Brain microvascular endothelial cell (primary cell): Measurements from ENCODE around the gene AFF3.

ENCODE experiments used
- DNase-seq: peaks from one replicate; pipeline ENCODE4 v3.0.0-alpha.2; 2020
- H3K27ac ChIP-seq: fragments of 250-450 bp; sonication (Bioruptor Pico); 2 replicates; pipeline ENCODE4 v1.5.1; 2020; ENCODE audit warnings: mild to moderate bottlenecking, moderate library complexity
- H3K27me3 ChIP-seq: fragments of 250-450 bp; sonication (Bioruptor Pico); replicated peaks from 2 replicates; pipeline ENCODE4 v1.5.1; 2020; ENCODE audit warnings: mild to moderate bottlenecking
- H3K36me3 ChIP-seq: fragments of 250-450 bp; sonication (Bioruptor Pico); replicated peaks from 2 replicates; pipeline ENCODE4 v1.5.1; 2020; ENCODE audit warnings: mild to moderate bottlenecking
- H3K4me3 ChIP-seq: 2 replicates; pipeline ENCODE4 v1.5.1; 2011; ENCODE audit warnings: low read depth, mild to moderate bottlenecking, control low read depth, low read length, moderate library complexity
- CTCF ChIP-seq: IDR thresholded peaks from 2 replicates; pipeline ENCODE4 v1.5.1; 2011; ENCODE audit warnings: low read depth, mild to moderate bottlenecking, moderate library complexity, low read length, control low read depth, inconsistent platforms; ENCODE audit errors: missing control alignments
- in situ Hi-C: cut with HindIII; loops from 2 replicates; pipeline ENCODE4 v1.10.0; 2017; ENCODE audit warnings: low sequenced_read_pairs, low pct_ligation_motif_present

Gene AFF3

DNA sequence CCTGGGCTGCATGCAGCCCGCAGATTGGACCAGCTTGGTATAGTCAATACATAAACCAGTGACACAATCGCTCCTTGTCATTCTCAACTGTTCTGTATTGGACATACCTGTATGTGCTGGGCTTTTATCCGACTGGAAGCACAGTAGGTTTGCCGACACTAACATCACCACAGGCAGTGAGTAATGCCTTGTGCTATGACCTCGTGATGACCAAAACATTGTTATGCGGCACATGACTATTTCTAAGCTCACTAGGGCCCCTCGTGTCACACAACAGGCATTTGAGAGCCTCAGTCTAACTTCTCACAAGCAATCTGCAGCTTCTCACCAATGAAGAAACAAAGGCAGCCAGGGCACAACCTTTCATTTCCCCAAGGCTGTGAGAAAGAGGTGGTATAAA lies 320.8 kb downstream of the AFF3 start:
- DNase-seq, result peak; percentile 89
- Histone ChIP-seq H3K36me3 (no peaks in the 10 kb centered on the region), H3K27me3 (no peaks in the 10 kb centered on the region), H3K4me3 (no peak overlapping the region), H3K27ac (peak overlapping the region; percentile 68)
- in situ Hi-C loops, result no loop called here
- TF ChIP-seq CTCF, result no peak

DNA sequence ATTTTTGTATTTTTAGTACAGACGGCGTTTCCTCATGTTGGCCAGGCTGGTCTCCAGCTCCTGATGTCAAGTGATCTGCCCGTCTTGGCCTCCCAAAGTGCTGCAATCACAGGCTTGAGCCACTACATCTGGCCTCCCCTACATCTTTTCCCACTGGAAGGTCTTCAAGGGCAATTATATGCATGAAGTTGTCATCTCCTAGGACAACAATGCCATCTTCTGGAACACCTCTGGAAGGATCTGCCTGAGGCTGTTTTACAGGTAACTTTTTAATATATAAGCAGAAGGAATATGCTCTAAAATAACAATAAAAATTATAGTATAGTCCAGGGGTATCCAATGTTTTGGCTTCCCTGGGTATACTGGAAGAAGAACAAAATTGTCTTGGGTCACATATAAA lies 321.4 kb downstream of the AFF3 start:
- H3K4me3 ChIP-seq, result no peak overlapping the region
- H3K27ac ChIP-seq, result no peak overlapping the region
- in situ Hi-C loops, result no loop called here
- no peak for TF ChIP-seq CTCF
- no peaks in the 10 kb centered on the region for H3K27me3 ChIP-seq
- DNase-seq, result no peak
- H3K36me3 ChIP-seq, result no peaks in the 10 kb centered on the region

GRCh38 chr2:99819766-99820165 lies 322.6 kb downstream of the AFF3 start:
- in situ Hi-C loops, result no loop called here
- Histone ChIP-seq H3K4me3 (no peak overlapping the region), H3K27me3 (no peaks in the 10 kb centered on the region), H3K36me3 (no peaks in the 10 kb centered on the region), H3K27ac (no peak overlapping the region)
- peak; percentile 42 for TF ChIP-seq CTCF
- DNase-seq, result no peak

DNA sequence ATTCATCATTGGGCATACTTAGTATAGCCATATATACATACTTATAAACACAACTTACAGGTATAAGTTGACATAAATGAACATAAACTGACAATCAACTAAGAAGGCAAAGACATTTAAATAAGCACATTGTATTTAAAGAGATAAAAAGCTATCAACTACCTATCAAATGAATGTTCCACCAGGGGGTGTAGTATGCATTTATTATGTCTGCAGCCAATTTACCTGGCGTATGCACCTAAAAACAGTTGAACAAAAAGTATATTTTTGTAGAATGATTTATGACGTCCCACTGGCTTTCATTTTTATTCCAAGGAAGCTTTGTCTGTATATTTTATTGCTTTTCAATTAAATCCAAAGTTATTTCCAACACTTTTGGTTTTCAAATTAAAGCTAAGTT lies 323.5 kb downstream of the AFF3 start:
- in situ Hi-C loops, result no loop called here
- no peak for DNase-seq
- H3K27ac ChIP-seq, result no peak overlapping the region
- no peaks in the 10 kb centered on the region for H3K27me3 ChIP-seq
- no peaks in the 10 kb centered on the region for H3K36me3 ChIP-seq
- no peak overlapping the region for H3K4me3 ChIP-seq
- TF ChIP-seq CTCF, result peak; percentile 26

- in situ Hi-C loops, result no loop called here
- Histone ChIP-seq H3K36me3 (no peaks in the 10 kb centered on the region), H3K27ac (no peak overlapping the region), H3K4me3 (no peak overlapping the region), H3K27me3 (no peaks in the 10 kb centered on the region)
- DNase-seq, result no peak
- TF ChIP-seq CTCF, result no peak
Measured at GRCh38 chr2:99816908-99817307, 325.5 kb downstream of the AFF3 start.

DNA sequence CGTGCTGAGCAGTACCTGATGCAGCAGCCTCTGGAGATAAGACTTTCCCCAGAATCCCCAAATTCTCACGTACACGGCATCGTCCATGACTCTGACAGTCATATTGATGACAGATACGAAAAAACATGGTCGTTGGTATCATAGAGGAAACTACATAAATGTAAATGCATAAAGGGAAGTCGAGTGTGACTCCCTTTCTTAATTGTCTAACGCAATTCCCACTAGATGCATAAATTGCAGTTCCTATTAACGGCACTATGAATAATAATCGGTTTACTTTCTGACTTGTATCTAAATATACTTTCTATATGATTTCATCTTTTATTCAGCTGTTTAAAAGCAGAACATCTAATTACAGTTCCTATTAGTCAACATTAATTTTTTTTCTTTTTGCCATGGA lies 330.0 kb downstream of the AFF3 start:
- H3K36me3 ChIP-seq, result no peaks in the 10 kb centered on the region
- no peaks in the 10 kb centered on the region for H3K27me3 ChIP-seq
- no peak for TF ChIP-seq CTCF
- DNase-seq, result no peak
- H3K4me3 ChIP-seq, result no peak overlapping the region
- in situ Hi-C loops, result no loop called here
- H3K27ac ChIP-seq, result no peak overlapping the region
